H9 (cell line): ENCODE data around the gene MAML3. TPM values are rescaled to one million over a fixed set of nuclear protein-coding genes. Genes with fewer than 3 reads are reported as not detected.

ENCODE experiments used
- DNase-seq: peaks from one replicate; pipeline ENCODE4 v3.0.0-alpha.2; 2017
- H2AFZ ChIP-seq: one replicate; pipeline ENCODE4 v1.6.1; 2013; ENCODE audit warnings: mild to moderate bottlenecking, low read length, control low read depth, moderate library complexity
- H2AK5ac ChIP-seq: 2 replicates; pipeline ENCODE4 v1.6.1; 2013; ENCODE audit warnings: low read length, control low read depth, mixed read lengths; ENCODE audit not compliant: insufficient read length
- H2BK120ac ChIP-seq: one replicate; pipeline ENCODE4 v1.6.1; 2013; ENCODE audit warnings: low read depth, mild to moderate bottlenecking, low read length, control low read depth, inconsistent platforms; ENCODE audit not compliant: poor library complexity, severe bottlenecking
- H2BK12ac ChIP-seq: 2 replicates; pipeline ENCODE4 v1.6.1; 2013; ENCODE audit warnings: low read length, control low read depth, mixed read lengths, low read depth; ENCODE audit not compliant: insufficient read length
- H2BK15ac ChIP-seq: 2 replicates; pipeline ENCODE4 v1.6.1; 2013; ENCODE audit warnings: low read depth, low read length, control low read depth
- H2BK20ac ChIP-seq: one replicate; pipeline ENCODE4 v1.6.1; 2013; ENCODE audit warnings: low read depth, mild to moderate bottlenecking, low read length, control low read depth, inconsistent platforms; ENCODE audit not compliant: poor library complexity, severe bottlenecking
- H2BK5ac ChIP-seq: 2 replicates; pipeline ENCODE4 v1.6.1; 2013; ENCODE audit warnings: low read length, control low read depth, mixed read lengths; ENCODE audit not compliant: insufficient read length
- H3K14ac ChIP-seq: 2 replicates; pipeline ENCODE4 v1.6.1; 2013; ENCODE audit warnings: low read length, control low read depth; ENCODE audit not compliant: insufficient read depth
- H3K18ac ChIP-seq: 2 replicates; pipeline ENCODE4 v1.6.1; 2013; ENCODE audit warnings: low read depth, mild to moderate bottlenecking, mixed read lengths, low read length, control low read depth; ENCODE audit not compliant: insufficient read length
- H3K23ac ChIP-seq: 2 replicates; pipeline ENCODE4 v1.6.1; 2013; ENCODE audit warnings: low read length, control low read depth, mixed read lengths, low read depth; ENCODE audit not compliant: insufficient read length
- H3K23me2 ChIP-seq: 2 replicates; pipeline ENCODE4 v1.6.1; 2013; ENCODE audit warnings: low read depth, mild to moderate bottlenecking, mixed read lengths, low read length, control low read depth; ENCODE audit not compliant: insufficient read length, poor library complexity, severe bottlenecking
- H3K27ac ChIP-seq: 2 replicates; pipeline ENCODE4 v1.5.1; 2013; ENCODE audit warnings: low read length, control low read depth, mixed read lengths, low read depth; ENCODE audit not compliant: insufficient read length
- H3K27me3 ChIP-seq: 2 replicates; pipeline ENCODE4 v1.6.1; 2013; ENCODE audit warnings: low read length, control low read depth, inconsistent platforms; ENCODE audit not compliant: insufficient read depth
- H3K4ac ChIP-seq: 2 replicates; pipeline ENCODE4 v1.6.1; 2013; ENCODE audit warnings: low read depth, mild to moderate bottlenecking, control low read depth, inconsistent platforms, low read length, moderate library complexity
- H3K4me1 ChIP-seq: 2 replicates; pipeline ENCODE4 v1.6.1; 2013; ENCODE audit warnings: low read length, control low read depth, inconsistent platforms; ENCODE audit not compliant: insufficient read depth
- H3K4me2 ChIP-seq: 2 replicates; pipeline ENCODE4 v1.6.1; 2013; ENCODE audit warnings: low read length, control low read depth, mixed read lengths; ENCODE audit not compliant: insufficient read length, insufficient read depth
- H3K56ac ChIP-seq: 2 replicates; pipeline ENCODE4 v1.6.1; 2013; ENCODE audit warnings: low read depth, mild to moderate bottlenecking, mixed read lengths, low read length, control low read depth; ENCODE audit not compliant: insufficient read length
- H3K79me1 ChIP-seq: 2 replicates; pipeline ENCODE4 v1.6.1; 2013; ENCODE audit warnings: low read depth, mild to moderate bottlenecking, moderate library complexity, low read length, control low read depth, inconsistent platforms; ENCODE audit not compliant: insufficient read depth, poor library complexity, severe bottlenecking
- H3K79me2 ChIP-seq: 2 replicates; pipeline ENCODE4 v1.6.1; 2013; ENCODE audit warnings: low read length, control low read depth, inconsistent platforms; ENCODE audit not compliant: insufficient read depth
- H3K9ac ChIP-seq: 2 replicates; pipeline ENCODE4 v1.6.1; 2013; ENCODE audit warnings: low read length, control low read depth, mixed read lengths; ENCODE audit not compliant: insufficient read length; ENCODE audit errors: extremely low read depth
- H3K9me3 ChIP-seq: one replicate; pipeline ENCODE4 v1.6.1; 2013; ENCODE audit warnings: low read depth, low read length, inconsistent platforms; ENCODE audit not compliant: control insufficient read depth
- H3T11ph ChIP-seq: one replicate; pipeline ENCODE4 v1.6.1; 2013; ENCODE audit warnings: mild to moderate bottlenecking, low read length, control low read depth, inconsistent platforms
- H4K20me1 ChIP-seq: one replicate; pipeline ENCODE4 v1.6.1; 2013; ENCODE audit not compliant: control insufficient read depth, insufficient read length, insufficient read depth
- H4K5ac ChIP-seq: 2 replicates; pipeline ENCODE4 v1.6.1; 2013; ENCODE audit warnings: low read depth, mild to moderate bottlenecking, mixed read lengths, low read length, control low read depth; ENCODE audit not compliant: insufficient read length
- H4K8ac ChIP-seq: replicated peaks from 2 replicates; pipeline ENCODE4 v1.6.1; 2013; ENCODE audit warnings: low read length, control low read depth, mixed read lengths, low read depth; ENCODE audit not compliant: insufficient read length
- H4K91ac ChIP-seq: 2 replicates; pipeline ENCODE4 v1.6.1; 2013; ENCODE audit warnings: low read depth, mild to moderate bottlenecking, moderate library complexity, mixed read lengths, low read length, control low read depth; ENCODE audit not compliant: insufficient read length
- H3K27ac Mint-ChIP-seq, 3 experiments: 2 replicates in 2 of 3; 3 replicates in 1 of 3; pipeline ENCODE4 v1.8.0; 2020 to 2021; ENCODE audit warnings: mixed read lengths in 3 of 3, mild to moderate bottlenecking in 1 of 3, moderate library complexity in 1 of 3
- H3K27me3 Mint-ChIP-seq: 2 replicates; pipeline ENCODE4 v1.8.0; 2021; ENCODE audit warnings: low read depth, mild to moderate bottlenecking, moderate library complexity, mixed read lengths
- H3K36me3 Mint-ChIP-seq, 3 experiments: 2 replicates in 2 of 3; 3 replicates in 1 of 3; pipeline ENCODE4 v1.8.0; 2020 to 2021; ENCODE audit warnings: low read depth in 3 of 3, mixed read lengths in 3 of 3; ENCODE audit not compliant: insufficient read depth in 1 of 3
- H3K4me1 Mint-ChIP-seq, 2 experiments: 2 replicates each; pipeline ENCODE4 v1.8.0; 2020; ENCODE audit warnings: mixed read lengths in 2 of 2
- H3K4me3 Mint-ChIP-seq, 2 experiments: 2 replicates in 1 of 2; 3 replicates in 1 of 2; pipeline ENCODE4 v1.8.0; 2020 to 2021; ENCODE audit warnings: mild to moderate bottlenecking in 2 of 2, mixed read lengths in 2 of 2, moderate library complexity in 1 of 2
- H3K9me3 Mint-ChIP-seq, 2 experiments: 2 replicates in 1 of 2; 3 replicates in 1 of 2; pipeline ENCODE4 v1.8.0; 2020; ENCODE audit warnings: mild to moderate bottlenecking in 2 of 2, mixed read lengths in 2 of 2, moderate library complexity in 1 of 2
- CTCF ChIP-seq: fragments of 200-600 bp; sonication (generic); conservative IDR thresholded peaks from 3 replicates; pipeline ENCODE4 v1.8.0; 2021; ENCODE audit warnings: antibody characterized with exemption, mild to moderate bottlenecking
- WGBS: extraction: QIAGEN DNeasy Blood & Tissue Kit; methylation state at CpG from one replicate; pipeline ENCODE4 v1.1.7; 2013; ENCODE audit warnings: missing lambda C conversion rate, low lambda C conversion rate, mixed read lengths; ENCODE audit not compliant: insufficient read length; ENCODE audit errors: extremely low coverage; 5-methylcytosine and 5-hydroxymethylcytosine counted together
- total RNA-seq: library from RNA; stranded (reverse); gene quantifications from 2 replicates; pipeline ENCODE4 v1.2.1, GENCODE V29; 2021

The MAML3 gene
- total RNA-seq, 1 experiment from 2014 or later: 3.9 TPM

GRCh38 chr4:139893801-139894200, 260.2 kb downstream of the MAML3 start:
- H2AK5ac ChIP-seq: no peak overlapping the region
- no peak overlapping the region for H2BK20ac ChIP-seq
- no peaks in the 10 kb centered on the region for H3K9me3 ChIP-seq
- Mint-ChIP-seq H3K36me3 (no peaks in the 10 kb centered on the region), H3K4me3 (no peak overlapping the region), H3K4me1 (0 out of 4 replicates have a peak, but pooled peaks cover 0 to under 1% of the 10 kb centered on the region in 2 experiments), H3K27me3 (no peaks in the 10 kb centered on the region; the same call in 1 of the 2 replicates), H3K27ac (no peak overlapping the region), H3K9me3 (no peaks in the 10 kb centered on the region)
- no peak overlapping the region for H2BK120ac ChIP-seq
- no peak overlapping the region for H3K9ac ChIP-seq
- no peak overlapping the region for H3K56ac ChIP-seq
- H4K20me1 ChIP-seq: no peaks in the 10 kb centered on the region
- no peaks in the 10 kb centered on the region for H3K79me1 ChIP-seq
- DNase-seq: no peak
- H4K8ac ChIP-seq: no peak overlapping the region
- TF ChIP-seq CTCF: no peak
- H3K27me3 ChIP-seq: no peaks in the 10 kb centered on the region; the same call in 1 of the 2 replicates
- H3K23ac ChIP-seq: no peak overlapping the region
- no peak overlapping the region for H3K18ac ChIP-seq
- WGBS: no CpG with 5 or more reads among the region's 4 CpGs
- H3K23me2 ChIP-seq: no peaks in the 10 kb centered on the region
- no peak overlapping the region for H3K4me2 ChIP-seq
- no peak overlapping the region for H2BK15ac ChIP-seq
- no peak overlapping the region for H3K14ac ChIP-seq
- H3K27ac ChIP-seq: no peak overlapping the region
- H4K5ac ChIP-seq: no peak overlapping the region
- no peak overlapping the region for H4K91ac ChIP-seq
- H2BK12ac ChIP-seq: no peak overlapping the region
- H3K79me2 ChIP-seq: no peaks in the 10 kb centered on the region
- H2BK5ac ChIP-seq: no peak overlapping the region
- no peak overlapping the region for H2AFZ ChIP-seq
- no peaks in the 10 kb centered on the region; the same call in 1 of the 2 replicates for H3K4me1 ChIP-seq
- no peak overlapping the region for H3K4ac ChIP-seq
- H3T11ph ChIP-seq: no peak overlapping the region
